Daoy (cell line): ENCODE results near the gene FBLL1. TPM values are rescaled to one million over a fixed set of nuclear protein-coding genes. Genes with fewer than 3 reads are reported as not detected.
"Not testable (repeated sequence)": the region's sequence is repeated elsewhere in the genome, so short reads cannot be mapped to it uniquely, and the experiment has no call there.

ENCODE experiments used
- DNase-seq: peaks from one replicate; pipeline ENCODE4 v3.0.0-alpha.2; 2015; ENCODE audit warnings: low read depth
- total RNA-seq: library from RNA; depleted of rRNA; stranded (reverse); fragments of >200 nt; shearing (Covaris generic); gene quantifications from 2 replicates; pipeline ENCODE4 v1.2.3, GENCODE V29; 2014; rRNA removed

Gene FBLL1
- total RNA-seq, 1 experiment from 2014 or later = 0.11 TPM

DNA sequence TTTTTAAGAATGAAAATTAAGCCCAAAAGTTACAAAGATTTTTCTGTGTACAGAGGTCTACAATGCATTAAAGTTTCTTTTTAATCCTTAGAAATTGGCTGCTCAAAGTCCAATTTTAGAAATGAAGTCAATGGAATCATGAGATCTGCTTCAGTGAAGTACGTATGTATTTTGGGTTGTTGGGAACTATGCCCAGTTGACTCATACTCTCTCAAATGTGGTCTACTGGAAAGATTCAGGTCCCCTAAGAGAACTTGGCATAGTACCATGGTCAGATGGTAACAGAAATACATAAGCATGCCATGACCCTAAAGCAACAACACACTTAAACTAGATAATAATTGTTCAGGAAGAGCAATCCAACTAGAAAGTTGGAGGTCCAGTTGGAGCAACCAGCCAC lies 23.0 kb downstream of the FBLL1 start:
- peak; percentile 52 for DNase-seq

GRCh38 chr5:168553377-168554130 lies 24.4 kb downstream of the FBLL1 start:
- DNase-seq = no peak

DNA sequence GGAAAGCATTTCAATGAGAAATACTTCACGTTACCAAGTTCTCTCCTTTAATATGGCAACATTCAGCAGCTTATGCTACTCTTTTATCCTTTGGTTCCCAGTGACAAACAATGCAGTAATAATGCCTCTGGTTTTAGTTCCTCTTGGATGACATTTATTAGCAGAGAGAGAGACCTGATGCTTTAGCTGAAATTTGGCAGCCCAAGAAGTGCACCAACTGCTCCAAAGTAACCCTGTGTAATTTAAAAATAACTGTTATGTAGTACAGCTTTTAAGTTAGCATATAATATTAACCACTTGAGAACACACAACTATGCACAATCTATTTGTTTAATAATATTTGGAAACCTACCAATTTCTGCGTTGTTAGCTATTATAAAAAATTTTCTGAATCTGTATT lies 28.3 kb downstream of the FBLL1 start:
- DNase-seq = no peak

GRCh38 chr5:168562279-168562678 lies 33.2 kb downstream of the FBLL1 start:
- no peak for DNase-seq

DNA sequence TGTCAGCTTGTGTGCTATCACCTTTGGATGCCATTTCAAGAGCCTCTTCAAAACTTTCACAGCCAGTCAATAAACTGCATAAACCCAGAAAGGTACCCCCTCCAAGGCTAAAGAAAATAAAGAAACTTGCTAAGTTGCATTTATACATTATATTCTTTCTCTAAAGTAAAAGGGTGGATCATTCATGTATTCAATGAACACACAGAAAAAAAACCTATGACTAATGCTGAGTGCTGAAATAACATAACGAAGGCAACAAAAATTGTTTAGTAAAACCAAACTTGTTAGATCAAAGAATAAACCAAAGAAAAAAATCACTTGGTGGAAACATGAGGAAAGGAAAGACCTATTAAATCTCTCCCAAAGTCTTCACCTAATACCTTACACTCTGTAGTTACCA lies 34.9 kb downstream of the FBLL1 start:
- DNase-seq = no peak

GRCh38 chr5:168568738-168569137 lies 39.6 kb downstream of the FBLL1 start:
- no peak for DNase-seq

DNA sequence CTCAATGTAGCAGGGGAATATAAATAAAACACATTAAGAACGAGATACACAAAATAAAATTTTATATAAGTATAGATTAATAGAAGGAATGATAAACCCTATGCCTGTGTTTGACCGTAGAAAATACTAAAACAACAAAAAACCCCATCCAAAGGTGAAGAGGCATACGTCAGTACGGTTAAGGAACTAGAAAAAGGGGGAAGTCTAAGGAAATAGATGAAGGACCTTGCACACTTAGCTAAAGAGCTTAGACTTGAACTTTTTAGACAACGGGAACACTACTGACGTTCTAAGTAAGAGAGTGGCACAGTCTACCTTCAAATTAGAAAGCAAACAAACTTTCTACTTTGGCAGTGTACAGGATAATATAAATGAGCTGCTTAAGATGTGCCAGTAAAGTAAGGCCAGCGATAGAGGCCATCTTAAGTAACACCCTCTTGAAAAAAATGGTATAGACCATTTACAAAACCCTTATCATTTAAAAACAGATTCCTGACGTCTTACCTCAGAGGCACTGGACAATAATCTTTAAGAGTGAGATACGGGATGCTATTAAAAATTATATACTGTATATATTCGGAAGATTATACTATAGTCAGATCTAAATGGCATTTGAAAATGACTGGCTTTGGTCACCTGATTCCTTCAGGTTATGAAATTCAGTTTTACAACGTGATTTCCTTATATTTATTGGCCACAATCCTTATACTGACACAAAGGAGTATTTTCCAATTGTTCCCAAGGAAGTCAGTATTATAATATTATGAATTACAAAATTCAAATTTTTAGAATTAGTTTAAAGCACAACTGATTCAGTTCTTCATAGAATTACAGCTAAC lies 41.6 kb downstream of the FBLL1 start:
- no peak for DNase-seq

- DNase-seq = not testable (repeated sequence)
These were observed 44.6 kb downstream of the FBLL1 start for GRCh38 chr5:168573663-168574062.

DNA sequence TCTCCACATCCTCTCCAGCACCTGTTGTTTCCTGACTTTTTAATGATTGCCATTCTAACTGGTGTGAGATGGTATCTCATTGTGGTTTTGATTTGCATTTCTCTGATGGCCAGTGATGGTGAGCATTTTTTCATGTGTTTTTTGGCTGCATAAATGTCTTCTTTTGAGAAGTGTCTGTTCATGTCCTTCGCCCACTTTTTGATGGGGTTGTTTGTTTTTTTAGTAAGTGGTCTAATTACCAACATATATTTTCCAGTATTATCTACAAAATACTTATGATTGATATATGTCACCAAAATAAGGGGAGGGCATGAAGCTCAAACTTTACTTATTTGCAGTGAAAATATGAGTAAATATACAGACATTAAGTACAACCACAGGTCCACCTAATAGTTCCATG lies 45.1 kb downstream of the FBLL1 start:
- DNase-seq = not testable (repeated sequence)

DNA sequence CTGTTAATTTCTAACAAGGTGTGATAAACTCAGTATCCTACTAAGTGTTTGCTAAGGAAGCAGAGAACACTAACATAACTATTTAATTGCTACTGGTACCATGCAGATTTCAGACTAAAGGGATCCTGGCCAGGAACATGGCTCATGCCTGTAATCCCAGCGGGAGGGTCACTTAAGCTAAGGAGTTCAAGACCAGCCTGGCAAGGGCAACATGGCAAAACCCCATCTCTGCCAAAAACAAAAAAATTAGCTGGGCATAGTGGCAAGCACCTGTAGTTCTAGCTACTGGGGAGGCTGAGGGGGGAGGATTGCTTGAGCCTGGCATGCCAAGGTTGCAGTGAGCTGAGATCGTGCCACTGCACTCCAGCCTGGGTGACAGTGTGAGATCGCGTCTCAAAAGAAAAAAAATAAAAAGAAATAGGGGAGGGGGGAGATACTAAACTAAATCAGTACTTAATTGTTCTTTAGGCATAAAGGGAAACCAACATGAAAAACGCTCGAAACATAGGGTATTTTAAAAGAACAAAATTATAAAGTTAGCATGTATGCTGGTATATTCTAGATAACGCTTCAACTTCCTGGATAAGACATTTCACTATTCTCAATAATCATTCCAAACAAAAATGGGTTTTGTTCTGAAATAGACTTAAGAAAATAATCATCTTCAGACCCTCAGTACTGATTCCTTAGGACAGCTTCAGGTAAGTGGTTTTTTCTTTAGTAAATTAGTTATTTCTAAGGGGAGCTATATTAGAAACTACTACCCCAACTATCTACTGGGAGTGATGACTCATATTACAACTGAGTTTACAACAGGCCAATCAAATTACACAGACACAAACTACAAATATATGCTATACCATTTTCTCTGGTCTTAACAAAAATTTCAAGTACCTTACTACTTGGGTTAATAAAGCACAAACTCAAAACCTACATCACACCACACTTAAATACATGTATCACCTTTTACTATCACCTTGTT lies 46.6 kb downstream of the FBLL1 start:
- no peak for DNase-seq

- DNase-seq = peak; percentile 17
These were observed 48.9 kb downstream of the FBLL1 start for GRCh38 chr5:168578006-168578405.

DNA sequence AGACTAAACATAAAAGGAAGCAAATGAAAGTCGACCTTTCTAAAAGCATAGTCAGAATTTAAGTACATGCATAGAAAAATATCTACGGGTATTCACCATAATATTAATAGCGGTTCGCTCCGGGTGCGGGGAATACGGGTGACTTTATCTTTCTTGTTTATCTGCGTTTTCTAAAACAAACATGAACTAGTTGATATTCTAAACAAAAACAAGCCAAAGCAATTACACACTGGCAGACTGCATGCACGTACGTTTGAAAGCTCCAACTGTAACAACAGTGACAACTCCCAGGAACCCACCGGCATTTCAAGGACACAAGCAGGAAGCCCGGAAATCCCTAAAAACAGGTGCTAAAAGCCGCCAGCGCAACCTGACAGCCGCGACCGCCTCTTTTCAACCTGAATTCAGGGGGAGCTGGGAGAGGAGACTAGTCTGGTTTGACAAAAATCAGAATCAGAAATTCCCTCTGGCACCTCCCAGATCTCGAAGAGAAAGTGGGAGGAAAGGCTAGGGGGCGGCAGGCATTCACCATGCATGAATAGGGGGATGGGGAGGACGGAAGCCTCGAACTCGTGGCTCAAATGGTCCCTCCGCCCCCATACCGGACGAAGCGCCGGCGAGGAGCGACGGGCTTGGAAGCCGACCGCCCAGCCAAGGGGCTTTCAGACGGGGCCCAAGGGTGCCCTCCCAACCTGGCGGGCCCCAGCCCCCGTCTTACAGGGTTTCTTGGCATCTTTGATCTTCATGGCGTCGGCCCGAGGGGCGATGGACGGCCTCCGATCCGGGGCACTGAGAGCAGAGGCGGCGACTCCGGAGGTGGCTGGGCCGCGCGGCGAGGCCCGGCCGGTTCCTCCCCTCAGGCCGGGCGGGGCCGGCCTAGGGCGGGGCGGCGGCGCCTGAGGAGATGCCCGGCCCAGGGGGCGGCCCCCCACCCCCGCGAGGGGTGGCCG lies 49.7 kb downstream of the FBLL1 start, which contains the start of gene PANK3:
Gene PANK3 (minus strand): TSS at position 831 of the 950 bp plus-strand sequence. CDS start 85 bp downstream, at position 746.
- no peak for DNase-seq

DNA sequence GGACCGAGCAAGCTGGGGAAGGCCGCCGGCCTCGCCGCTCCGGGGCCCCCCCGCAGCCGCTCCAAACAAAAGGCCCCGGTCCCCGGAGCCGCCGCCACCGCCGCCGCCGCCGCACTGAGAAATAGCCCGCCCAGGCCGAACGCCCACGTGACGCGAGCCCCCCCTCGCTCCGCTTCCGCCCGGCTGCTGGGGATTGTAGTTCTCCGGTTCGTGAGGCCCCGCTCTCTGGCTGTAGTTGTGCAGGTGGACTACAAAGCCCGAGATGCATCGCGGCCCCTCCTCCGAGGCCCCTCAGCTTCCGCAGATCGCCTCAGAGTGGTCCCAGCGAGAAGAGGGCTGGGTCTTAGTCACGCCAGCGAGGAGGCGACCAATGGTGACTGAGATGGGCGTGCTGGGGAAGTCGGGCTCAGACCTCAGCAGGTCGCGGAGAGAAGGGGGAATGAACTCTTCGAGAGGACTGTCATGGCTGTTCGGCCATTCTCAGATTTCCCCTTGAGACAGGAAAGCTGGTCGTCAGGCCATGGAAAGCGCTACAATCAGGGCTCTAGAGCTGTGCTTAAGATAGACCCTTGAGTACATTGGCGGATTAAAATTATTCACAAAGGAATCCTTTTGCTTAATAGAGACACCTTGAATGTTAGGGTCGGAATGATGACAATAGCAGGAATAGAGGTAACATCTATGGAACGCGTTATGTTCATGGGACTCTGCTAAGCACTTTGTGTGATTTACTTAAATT lies 50.6 kb downstream of the FBLL1 start:
- DNase-seq = peak; percentile 100

DNA sequence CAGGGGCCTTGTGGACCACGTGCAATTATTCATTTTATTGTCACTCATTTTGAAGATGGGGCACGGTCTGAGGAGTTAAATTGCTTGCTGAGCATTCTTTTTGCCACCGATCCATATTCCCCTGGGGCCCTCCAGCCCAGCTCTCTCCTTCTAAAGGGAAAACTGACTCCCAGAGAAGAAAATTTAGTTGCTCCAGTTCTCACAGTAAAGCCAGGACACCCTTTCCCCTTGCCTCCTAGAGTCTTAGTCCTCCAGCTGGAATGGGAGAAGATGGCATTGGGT lies 51.1 kb downstream of the FBLL1 start:
- no peak for DNase-seq

Other genes with a start within 250 kb of the FBLL1 start
- 17.4 and 18.9 TPM in 2 replicates for gene WWC1, start 237.7 kb upstream of the FBLL1 start, total RNA-seq
- 478 and 575 TPM in 2 replicates for gene RARS1, start 42.8 kb upstream of the FBLL1 start, total RNA-seq
- 61.2 and 63.0 TPM in 2 replicates for gene PANK3, start 50.1 kb downstream of the FBLL1 start, total RNA-seq